Measurements from ENCODE around the gene VILL.

The VILL gene

GRCh38 chr3:37993820-37994638 lies 3.4 kb downstream of the VILL start:
- Histone ChIP-seq H3K27ac (ENCODE audit: low read depth, low read length, poor library complexity, severe bottlenecking) (no peak overlapping the region), H3K79me2 (ENCODE audit: insufficient read depth, low read length) (no peaks in the 10 kb centered on the region), H3K4me1 (ENCODE audit: insufficient read depth, low read length, severe bottlenecking) (peaks cover 34% of the 10 kb centered on the region), H3K9me2 (ENCODE audit: low read depth, low read length) (no peaks in the 10 kb centered on the region), H3K9ac (ENCODE audit: low read length) (peak overlapping the region; percentile 81), H3K4me3 (ENCODE audit: low read depth, low read length, poor library complexity, severe bottlenecking) (peak overlapping the region; percentile 71), H3K36me3 (ENCODE audit: insufficient read depth, low read length) (peaks cover 7% of the 10 kb centered on the region; the same call in 1 of the 2 replicates), H3F3A (ENCODE audit: insufficient read depth, low read length) (no peaks in the 10 kb centered on the region), H3K27me3 (ENCODE audit: insufficient read depth, low read length) (no peaks in the 10 kb centered on the region), H3K4me2 (ENCODE audit: low read length) (peak overlapping the region; percentile 92), H4K20me1 (ENCODE audit: insufficient read depth, low read length) (no peaks in the 10 kb centered on the region), H3K9me3 (ENCODE audit: low read length) (no peaks in the 10 kb centered on the region), H2AFZ (ENCODE audit: low read length) (peak overlapping the region; percentile 3; the same call in 1 of the 2 replicates)
- no peak for TF ChIP-seq EZH2 (IDR thresholded peaks at IDR 0.05; ENCODE audit: borderline replicate concordance, low read length)
- no peak for TF ChIP-seq CTCF (IDR thresholded peaks at IDR 0.05; ENCODE audit: low read length)

GRCh38 chr3:37994639-37994972 lies 4.0 kb downstream of the VILL start:
- H3K4me1 ChIP-seq (ENCODE audit: insufficient read depth, low read length, severe bottlenecking): peaks cover 40% of the 10 kb centered on the region
- H3K9ac ChIP-seq (ENCODE audit: low read length): peak overlapping the region; percentile 81
- H3K4me3 ChIP-seq (ENCODE audit: low read depth, low read length, poor library complexity, severe bottlenecking): peak overlapping the region; percentile 71
- H3K79me2 ChIP-seq (ENCODE audit: insufficient read depth, low read length): no peaks in the 10 kb centered on the region
- no peaks in the 10 kb centered on the region for H3K27me3 ChIP-seq (ENCODE audit: insufficient read depth, low read length)
- H3K9me2 ChIP-seq (ENCODE audit: low read depth, low read length): no peaks in the 10 kb centered on the region
- no peaks in the 10 kb centered on the region for H3F3A ChIP-seq (ENCODE audit: insufficient read depth, low read length)
- H3K4me2 ChIP-seq (ENCODE audit: low read length): peak overlapping the region; percentile 92
- no peak overlapping the region for H3K27ac ChIP-seq (ENCODE audit: low read depth, low read length, poor library complexity, severe bottlenecking)
- no peaks in the 10 kb centered on the region for H4K20me1 ChIP-seq (ENCODE audit: insufficient read depth, low read length)
- H3K36me3 ChIP-seq (ENCODE audit: insufficient read depth, low read length): peaks cover 7% of the 10 kb centered on the region; the same call in 1 of the 2 replicates
- peak overlapping the region; percentile 3; the same call in 1 of the 2 replicates for H2AFZ ChIP-seq (ENCODE audit: low read length)
- TF ChIP-seq EZH2 (IDR thresholded peaks at IDR 0.05; ENCODE audit: borderline replicate concordance, low read length) (no peak), CTCF (IDR thresholded peaks at IDR 0.05; ENCODE audit: low read length) (no peak)
- H3K9me3 ChIP-seq (ENCODE audit: low read length): no peaks in the 10 kb centered on the region

DNA sequence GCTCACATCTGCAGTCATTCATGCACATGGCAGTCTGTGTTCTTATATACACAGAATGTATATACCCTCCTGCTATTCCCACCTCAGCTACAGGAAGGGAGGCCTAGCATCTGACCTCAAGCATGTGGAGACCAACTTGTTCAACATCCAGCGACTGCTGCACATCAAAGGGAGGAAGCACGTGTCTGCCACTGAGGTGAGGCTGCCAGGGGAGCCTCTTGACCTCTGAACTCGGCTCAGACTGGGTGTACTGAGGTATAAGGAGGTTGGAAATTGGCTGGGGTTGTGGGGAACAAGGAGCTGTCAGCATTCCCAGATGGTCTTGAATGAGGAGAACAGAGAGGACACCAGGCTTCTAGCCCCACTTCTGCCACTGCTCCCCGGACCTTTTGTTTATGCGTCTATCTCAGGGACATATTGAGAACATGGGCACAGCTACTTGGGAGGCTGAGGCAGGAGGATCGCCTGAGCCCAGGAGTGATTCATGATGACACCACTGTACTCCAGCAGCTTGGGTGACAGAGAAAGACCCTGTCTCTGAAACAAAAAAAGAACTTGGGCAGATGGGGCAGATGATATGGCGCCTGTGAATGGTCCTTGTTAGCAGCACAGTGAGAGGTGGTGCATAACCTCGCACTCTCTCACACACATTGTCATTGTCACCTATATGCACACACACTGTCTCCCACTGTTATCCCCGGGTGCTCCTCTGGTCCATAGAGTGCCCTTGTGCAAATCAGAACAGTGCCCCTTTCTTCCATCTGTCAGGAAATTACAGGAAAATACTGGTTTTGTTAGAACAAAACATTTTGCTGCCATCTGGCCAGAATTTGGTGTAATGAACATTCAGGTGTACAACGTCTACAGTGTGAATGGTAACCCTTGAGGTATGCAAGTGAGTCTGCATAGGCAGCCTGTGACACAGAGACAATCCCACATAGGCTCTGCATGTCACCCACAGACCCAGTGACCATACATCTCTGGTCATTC lies 5.4 kb downstream of the VILL start:
- Histone ChIP-seq H3K4me2 (ENCODE audit: low read length) (peak overlapping the region; percentile 92; the same call in 1 of the 2 replicates), H3K9me3 (ENCODE audit: low read length) (no peaks in the 10 kb centered on the region), H3K79me2 (ENCODE audit: insufficient read depth, low read length) (no peaks in the 10 kb centered on the region), H3K4me1 (ENCODE audit: insufficient read depth, low read length, severe bottlenecking) (peaks cover 41% of the 10 kb centered on the region), H3K4me3 (ENCODE audit: low read depth, low read length, poor library complexity, severe bottlenecking) (no peak overlapping the region), H2AFZ (ENCODE audit: low read length) (no peak overlapping the region), H3K27me3 (ENCODE audit: insufficient read depth, low read length) (no peaks in the 10 kb centered on the region), H3K9me2 (ENCODE audit: low read depth, low read length) (no peaks in the 10 kb centered on the region), H3K9ac (ENCODE audit: low read length) (no peak overlapping the region; the same call in 1 of the 2 replicates), H4K20me1 (ENCODE audit: insufficient read depth, low read length) (no peaks in the 10 kb centered on the region), H3K27ac (ENCODE audit: low read depth, low read length, poor library complexity, severe bottlenecking) (peak overlapping the region; percentile 43), H3F3A (ENCODE audit: insufficient read depth, low read length) (no peaks in the 10 kb centered on the region), H3K36me3 (ENCODE audit: insufficient read depth, low read length) (peaks cover 7% of the 10 kb centered on the region; the same call in 1 of the 2 replicates)
- TF ChIP-seq EZH2 (IDR thresholded peaks at IDR 0.05; ENCODE audit: borderline replicate concordance, low read length) (no peak), CTCF (IDR thresholded peaks at IDR 0.05; ENCODE audit: low read length) (no peak)

All from OCI-LY1 (cell line).